Measurements from ENCODE around the gene YLPM1.

- TF ChIP-seq EZH2phosphoT487 (IDR thresholded peaks at IDR 0.05; ENCODE audit: insufficient read depth, low read depth): no peak
- TF ChIP-seq EZH2 (IDR thresholded peaks at IDR 0.05; ENCODE audit: insufficient read depth, poor library complexity, severe bottlenecking): no peak
Observed at GRCh38 chr14:74841230-74842207, 78.4 kb downstream of the YLPM1 start.

Data from GM23248 (cell line).